ENCODE results near the gene PCDHGA11.
"Not testable (repeated sequence)": the region's sequence is repeated elsewhere in the genome, so short reads cannot be mapped to it uniquely, and the experiment has no call there.

PCDHGA11 gene

DNA sequence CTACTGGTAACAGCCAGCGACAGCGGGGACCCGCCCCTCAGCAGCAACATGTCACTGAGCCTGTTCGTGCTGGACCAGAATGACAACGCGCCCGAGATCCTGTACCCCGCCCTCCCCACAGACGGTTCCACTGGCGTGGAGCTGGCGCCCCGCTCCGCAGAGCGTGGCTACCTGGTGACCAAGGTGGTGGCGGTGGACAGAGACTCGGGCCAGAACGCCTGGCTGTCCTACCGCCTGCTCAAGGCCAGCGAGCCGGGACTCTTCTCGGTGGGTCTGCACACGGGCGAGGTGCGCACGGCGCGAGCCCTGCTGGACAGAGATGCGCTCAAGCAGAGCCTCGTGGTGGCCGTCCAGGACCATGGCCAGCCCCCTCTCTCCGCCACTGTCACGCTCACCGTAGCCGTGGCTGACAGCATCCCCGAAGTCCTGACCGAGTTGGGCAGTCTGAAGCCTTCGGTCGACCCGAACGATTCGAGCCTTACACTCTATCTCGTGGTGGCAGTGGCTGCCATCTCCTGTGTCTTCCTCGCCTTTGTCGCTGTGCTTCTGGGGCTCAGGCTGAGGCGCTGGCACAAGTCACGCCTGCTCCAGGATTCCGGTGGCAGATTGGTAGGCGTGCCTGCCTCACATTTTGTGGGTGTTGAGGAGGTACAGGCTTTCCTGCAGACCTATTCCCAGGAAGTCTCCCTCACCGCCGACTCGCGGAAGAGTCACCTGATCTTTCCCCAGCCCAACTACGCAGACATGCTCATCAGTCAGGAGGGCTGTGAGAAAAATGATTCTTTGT lies 26.3 kb upstream of the PCDHGA11 start:
- peak overlapping the region in 1 of 2 experiments; percentile 8 for H3K4me3 ChIP-seq (ENCODE audit: insufficient read depth in 1 of 2, low read depth in 1 of 2, low read length in 2 of 2)
- not testable (repeated sequence) for H2AK5ac ChIP-seq (ENCODE audit: low read length, severe bottlenecking); H2BK12ac ChIP-seq (ENCODE audit: low read length in 2 of 2); H2BK120ac ChIP-seq (ENCODE audit: low read depth, low read length); H3K14ac ChIP-seq (ENCODE audit: low read length in 2 of 2); H2AFZ ChIP-seq (ENCODE audit: low read depth, low read length); H4K8ac ChIP-seq (ENCODE audit: low read length); H3K4ac ChIP-seq (ENCODE audit: low read depth in 1 of 2, low read length in 2 of 2); H3K9ac ChIP-seq (ENCODE audit: low read length); H3K23ac ChIP-seq (ENCODE audit: low read length in 2 of 2); H2BK15ac ChIP-seq (ENCODE audit: low read depth, poor library complexity, severe bottlenecking); H3K4me1 ChIP-seq (ENCODE audit: control insufficient read depth, insufficient read depth, low read depth, low read length); H3K27me3 ChIP-seq (ENCODE audit: control insufficient read depth in 1 of 2, insufficient read depth in 1 of 2, low read length in 2 of 2); DNase-seq; H3K27ac ChIP-seq (ENCODE audit: low read length, poor library complexity, severe bottlenecking); H4K91ac ChIP-seq (ENCODE audit: low read length); H2BK5ac ChIP-seq (ENCODE audit: low read depth, low read length, poor library complexity, severe bottlenecking); H3K4me2 ChIP-seq (ENCODE audit: low read length, poor library complexity, severe bottlenecking); H3K18ac ChIP-seq (ENCODE audit: low read depth in 1 of 2, low read length in 2 of 2)
- WGBS = 95% methylated on average over 39 of the region's 53 CpGs
- peaks cover 0 to 33% of the 10 kb centered on the region in 2 experiments for H3K36me3 ChIP-seq (ENCODE audit: control insufficient read depth in 1 of 2, insufficient read depth in 2 of 2, low read depth in 1 of 2, low read length in 2 of 2)
- peaks cover 19% of the 10 kb centered on the region for H3K79me1 ChIP-seq (replicated peaks; ENCODE audit: low read length, poor library complexity, severe bottlenecking)
- H3K9me3 ChIP-seq (ENCODE audit: control insufficient read depth, low read length) = peaks cover 66% of the 10 kb centered on the region

DNA sequence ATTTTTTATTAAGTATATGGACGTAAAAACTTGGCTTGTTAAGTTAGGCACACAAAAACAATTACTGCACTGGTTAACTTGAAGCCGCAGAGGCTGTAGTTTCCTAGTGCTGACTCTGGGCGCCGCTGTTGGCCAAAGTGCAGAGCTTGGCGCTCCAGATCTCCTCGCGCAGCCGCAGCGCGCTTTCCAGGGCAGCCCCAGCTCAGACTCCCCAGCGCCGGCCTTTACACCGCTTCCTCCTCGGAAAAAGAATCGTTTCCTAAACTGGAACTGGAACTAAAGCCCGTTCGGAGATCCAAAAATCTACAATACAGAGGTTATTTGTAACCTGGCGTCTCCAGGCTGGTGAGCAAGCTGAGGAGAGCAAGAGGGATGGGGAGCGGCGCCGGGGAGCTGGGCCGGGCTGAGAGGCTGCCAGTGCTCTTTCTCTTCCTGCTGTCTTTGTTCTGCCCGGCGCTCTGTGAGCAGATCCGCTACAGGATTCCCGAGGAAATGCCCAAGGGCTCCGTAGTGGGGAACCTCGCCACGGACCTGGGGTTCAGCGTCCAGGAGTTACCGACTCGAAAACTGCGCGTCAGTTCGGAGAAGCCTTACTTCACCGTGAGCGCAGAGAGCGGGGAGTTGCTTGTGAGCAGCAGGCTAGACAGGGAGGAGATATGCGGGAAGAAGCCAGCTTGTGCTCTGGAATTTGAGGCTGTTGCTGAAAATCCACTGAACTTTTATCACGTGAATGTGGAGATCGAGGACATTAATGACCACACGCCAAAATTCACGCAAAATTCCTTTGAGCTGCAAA lies 22.9 kb upstream of the PCDHGA11 start, which contains the start of gene PCDHGB5:
Gene PCDHGB5, plus strand, starts transcription at position 192 of the 796 bp plus-strand sequence. Its CDS starts 181 bp downstream, at position 373.
- H2BK15ac ChIP-seq (ENCODE audit: low read depth, poor library complexity, severe bottlenecking); H2BK5ac ChIP-seq (ENCODE audit: low read depth, low read length, poor library complexity, severe bottlenecking); H3K14ac ChIP-seq (ENCODE audit: low read length in 2 of 2); H4K8ac ChIP-seq (ENCODE audit: low read length); H3K27ac ChIP-seq (ENCODE audit: low read length, poor library complexity, severe bottlenecking); DNase-seq; H3K4me1 ChIP-seq (ENCODE audit: control insufficient read depth, insufficient read depth, low read depth, low read length); H3K4me2 ChIP-seq (ENCODE audit: low read length, poor library complexity, severe bottlenecking); H3K23ac ChIP-seq (ENCODE audit: low read length in 2 of 2); H2BK120ac ChIP-seq (ENCODE audit: low read depth, low read length); H4K91ac ChIP-seq (ENCODE audit: low read length); H3K27me3 ChIP-seq (ENCODE audit: control insufficient read depth in 1 of 2, insufficient read depth in 1 of 2, low read length in 2 of 2); H3K4ac ChIP-seq (ENCODE audit: low read depth in 1 of 2, low read length in 2 of 2); H2AFZ ChIP-seq (ENCODE audit: low read depth, low read length); H3K18ac ChIP-seq (ENCODE audit: low read depth in 1 of 2, low read length in 2 of 2); H2AK5ac ChIP-seq (ENCODE audit: low read length, severe bottlenecking); H2BK12ac ChIP-seq (ENCODE audit: low read length in 2 of 2): not testable (repeated sequence)
- 90% methylated on average over 13 of the region's 43 CpGs for WGBS
- H3K36me3 ChIP-seq (ENCODE audit: control insufficient read depth in 1 of 2, insufficient read depth in 2 of 2, low read depth in 1 of 2, low read length in 2 of 2) = peaks cover 0 to 34% of the 10 kb centered on the region in 2 experiments
- H3K4me3 ChIP-seq (ENCODE audit: insufficient read depth in 1 of 2, low read depth in 1 of 2, low read length in 2 of 2) = peak within 1 kb of the TSS in 1 of 2 experiments; percentile 70
- H3K9ac ChIP-seq (ENCODE audit: low read length) = peak within 1 kb of the TSS; percentile 65
- H3K9me3 ChIP-seq (ENCODE audit: control insufficient read depth, low read length) = peaks cover 61% of the 10 kb centered on the region
- peaks cover 21% of the 10 kb centered on the region for H3K79me1 ChIP-seq (replicated peaks; ENCODE audit: low read length, poor library complexity, severe bottlenecking)

- H2BK120ac ChIP-seq (ENCODE audit: low read depth, low read length) = no peak overlapping the region
- H3K4me2 ChIP-seq (ENCODE audit: low read length, poor library complexity, severe bottlenecking) = no peak overlapping the region
- H2BK15ac ChIP-seq (ENCODE audit: low read depth, poor library complexity, severe bottlenecking) = no peak overlapping the region
- no peak overlapping the region for H4K8ac ChIP-seq (ENCODE audit: low read length)
- H3K4me3 ChIP-seq (ENCODE audit: insufficient read depth in 1 of 2, low read depth in 1 of 2, low read length in 2 of 2) = peak overlapping the region in 1 of 2 experiments; percentile 70
- H2AFZ ChIP-seq (ENCODE audit: low read depth, low read length) = no peak overlapping the region
- no peak overlapping the region for H2AK5ac ChIP-seq (ENCODE audit: low read length, severe bottlenecking)
- H3K18ac ChIP-seq (ENCODE audit: low read depth in 1 of 2, low read length in 2 of 2) = no peak overlapping the region
- no peak overlapping the region for H3K27ac ChIP-seq (ENCODE audit: low read length, poor library complexity, severe bottlenecking)
- H3K36me3 ChIP-seq (ENCODE audit: control insufficient read depth in 1 of 2, insufficient read depth in 2 of 2, low read depth in 1 of 2, low read length in 2 of 2) = peaks cover 0 to 34% of the 10 kb centered on the region in 2 experiments
- no peak overlapping the region for H3K9ac ChIP-seq (ENCODE audit: low read length)
- WGBS = 95% methylated on average over 15 of the region's 15 CpGs
- H3K27me3 ChIP-seq (ENCODE audit: control insufficient read depth in 1 of 2, insufficient read depth in 1 of 2, low read length in 2 of 2) = no peaks in the 10 kb centered on the region
- H3K23ac ChIP-seq (ENCODE audit: low read length in 2 of 2) = no peak overlapping the region
- peaks cover 18% of the 10 kb centered on the region for H3K79me1 ChIP-seq (replicated peaks; ENCODE audit: low read length, poor library complexity, severe bottlenecking)
- no peak overlapping the region for H3K4ac ChIP-seq (ENCODE audit: low read depth in 1 of 2, low read length in 2 of 2)
- H2BK5ac ChIP-seq (ENCODE audit: low read depth, low read length, poor library complexity, severe bottlenecking) = no peak overlapping the region
- H2BK12ac ChIP-seq (ENCODE audit: low read length in 2 of 2) = no peak overlapping the region
- no peaks in the 10 kb centered on the region for H3K4me1 ChIP-seq (ENCODE audit: control insufficient read depth, insufficient read depth, low read depth, low read length)
- no peak overlapping the region for H3K14ac ChIP-seq (ENCODE audit: low read length in 2 of 2)
- no peak overlapping the region for H4K91ac ChIP-seq (ENCODE audit: low read length)
- H3K9me3 ChIP-seq (ENCODE audit: control insufficient read depth, low read length) = peaks cover 60% of the 10 kb centered on the region
- DNase-seq = no peak
Observed at GRCh38 chr5:141398608-141399007, 22.2 kb upstream of the PCDHGA11 start.

Measured in mesenchymal stem cell (in vitro differentiated cells and primary cell).